Vagina (tissue), 2 donors: ENCODE data around the gene PCNX2. TPM values are rescaled to one million over a fixed set of nuclear protein-coding genes. Genes with fewer than 3 reads are reported as not detected.

Experiments
- DNase-seq, 2 donors: peaks; one replicate each; pipeline ENCODE4 v3.0.0-alpha.2; 2017; ENCODE audit errors: extremely low spot score in 2 of 2
- H3K27ac ChIP-seq: fragments of 200-600 bp; sonication (generic); one replicate; pipeline ENCODE4 v1.5.1; 2019
- H3K27me3 ChIP-seq: fragments of 200-600 bp; sonication (generic); one replicate; pipeline ENCODE4 v1.5.1; 2019
- H3K36me3 ChIP-seq, 2 donors: fragments of 200-600 bp; sonication (generic); one replicate each; pipeline ENCODE4 v1.5.1; 2017 to 2019
- H3K4me1 ChIP-seq: fragments of 200-600 bp; sonication (generic); one replicate; pipeline ENCODE4 v1.5.1; 2019
- H3K4me3 ChIP-seq, 2 donors: fragments of 200-600 bp; sonication (generic); 1 replicate in 1 of 2; 2 replicates in 1 of 2; pipeline ENCODE4 v1.5.1; 2016 to 2019
- H3K9me3 ChIP-seq: fragments of 200-600 bp; sonication (generic); one replicate; pipeline ENCODE4 v1.5.1; 2019
- POLR2A ChIP-seq, 2 donors: fragments of 450-650 bp; IDR thresholded peaks; one replicate each; pipeline ENCODE4 v1.6.1; 2017; ENCODE audit warnings: antibody characterized with exemption in 2 of 2, mild to moderate bottlenecking in 2 of 2, moderate library complexity in 2 of 2
- POLR2AphosphoS5 ChIP-seq, 2 donors: sonication (generic); formaldehyde crosslinking; IDR thresholded peaks; one replicate each; pipeline ENCODE4 v1.9.0; 2017; ENCODE audit warnings: antibody characterized with exemption in 2 of 2, mild to moderate bottlenecking in 2 of 2, low read depth in 1 of 2; ENCODE audit not compliant: insufficient read depth in 1 of 2
- intact Hi-C: fragments of 100-400 bp; cut with DNase I; formaldehyde crosslinking; loops from one replicate; pipeline ENCODE4 v1.15.1; 2023
- total RNA-seq: library from RNA; depleted of rRNA; stranded (reverse); fragments of >200 nt; gene quantifications from one replicate; pipeline ENCODE4 v1.2.3, GENCODE V29; 2016
- TF ChIP-seq, protein P1 (sequence below), 3 experiments: fragments of 450-650 bp in 2 of 3; fragments of 200-600 bp in 1 of 3; sonication (generic) in 1 of 3; IDR thresholded peaks; one replicate each; pipeline ENCODE4 v1.5.1; 2017 to 2019; ENCODE audit warnings: antibody characterized with exemption in 3 of 3, mild to moderate bottlenecking in 2 of 3, moderate library complexity in 2 of 3

The PCNX2 gene
- total RNA-seq, 1 donor from 2014 or later: 29.2 TPM

DNA sequence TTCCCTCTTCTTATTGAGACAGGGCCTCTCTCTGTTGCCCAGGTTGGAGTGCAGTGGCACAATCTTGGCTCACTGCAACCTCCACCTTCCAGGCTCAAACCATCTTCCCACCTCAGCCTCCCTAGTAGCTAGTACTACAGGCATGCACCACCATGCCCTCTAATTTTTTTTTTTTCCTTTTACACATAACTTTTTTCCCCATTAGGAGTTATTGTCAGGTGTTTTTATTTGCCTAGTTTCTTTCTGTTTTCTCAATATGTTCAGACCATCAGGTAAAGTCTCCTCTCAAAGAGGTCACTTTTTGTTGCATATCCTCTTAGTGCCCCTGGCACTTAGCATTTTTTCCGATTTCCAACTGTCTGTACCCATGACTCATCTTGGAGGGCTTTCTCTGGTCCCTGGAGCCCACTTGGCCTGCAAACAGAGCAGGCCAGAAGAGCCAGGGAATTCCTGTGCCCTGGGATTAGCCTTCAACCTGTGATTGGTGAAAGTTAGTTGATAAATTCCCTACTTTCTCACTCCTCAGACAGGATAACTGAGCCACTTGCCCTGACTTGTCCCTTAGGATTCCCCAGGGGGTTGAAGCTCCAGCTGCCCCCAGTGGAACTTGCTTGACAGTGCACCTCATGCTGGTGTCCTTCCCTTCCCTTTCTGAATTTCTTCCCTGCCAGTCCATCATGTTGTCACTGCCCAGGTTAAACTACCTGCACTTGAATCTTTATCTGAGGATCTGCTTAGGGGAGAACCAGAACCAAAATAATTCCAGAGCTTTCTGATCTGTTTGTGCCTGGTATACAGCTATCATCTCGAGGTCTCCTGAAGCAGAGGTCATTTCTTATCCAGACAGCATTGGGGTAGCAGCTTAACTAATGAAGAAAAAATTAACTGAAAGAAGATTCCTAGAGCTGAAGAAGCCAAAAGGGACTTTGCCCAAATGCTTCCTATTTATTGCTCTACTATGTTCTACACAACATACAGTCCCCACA, 342.7 kb downstream of the PCNX2 start:
- TF ChIP-seq, protein P1, sequence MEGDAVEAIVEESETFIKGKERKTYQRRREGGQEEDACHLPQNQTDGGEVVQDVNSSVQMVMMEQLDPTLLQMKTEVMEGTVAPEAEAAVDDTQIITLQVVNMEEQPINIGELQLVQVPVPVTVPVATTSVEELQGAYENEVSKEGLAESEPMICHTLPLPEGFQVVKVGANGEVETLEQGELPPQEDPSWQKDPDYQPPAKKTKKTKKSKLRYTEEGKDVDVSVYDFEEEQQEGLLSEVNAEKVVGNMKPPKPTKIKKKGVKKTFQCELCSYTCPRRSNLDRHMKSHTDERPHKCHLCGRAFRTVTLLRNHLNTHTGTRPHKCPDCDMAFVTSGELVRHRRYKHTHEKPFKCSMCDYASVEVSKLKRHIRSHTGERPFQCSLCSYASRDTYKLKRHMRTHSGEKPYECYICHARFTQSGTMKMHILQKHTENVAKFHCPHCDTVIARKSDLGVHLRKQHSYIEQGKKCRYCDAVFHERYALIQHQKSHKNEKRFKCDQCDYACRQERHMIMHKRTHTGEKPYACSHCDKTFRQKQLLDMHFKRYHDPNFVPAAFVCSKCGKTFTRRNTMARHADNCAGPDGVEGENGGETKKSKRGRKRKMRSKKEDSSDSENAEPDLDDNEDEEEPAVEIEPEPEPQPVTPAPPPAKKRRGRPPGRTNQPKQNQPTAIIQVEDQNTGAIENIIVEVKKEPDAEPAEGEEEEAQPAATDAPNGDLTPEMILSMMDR (IDR thresholded peaks at IDR 0.05): peak in 2 of 3 experiments; percentile 16 to 18
- TF ChIP-seq POLR2AphosphoS5 (IDR thresholded peaks at IDR 0.05; ENCODE audit: insufficient read depth in 1 of 2, low read depth in 1 of 2): no peak
- no peak for TF ChIP-seq POLR2A (IDR thresholded peaks at IDR 0.05)
- peaks cover 27% of the 10 kb centered on the region for H3K4me1 ChIP-seq
- H3K36me3 ChIP-seq: peaks cover 0 to 18% of the 10 kb centered on the region in 2 donors
- no peak overlapping the region for H3K27ac ChIP-seq
- no peaks in the 10 kb centered on the region for H3K27me3 ChIP-seq
- intact Hi-C loops: no loop called here
- no peak overlapping the region for H3K4me3 ChIP-seq
- no peaks in the 10 kb centered on the region for H3K9me3 ChIP-seq
- no peak for DNase-seq

GRCh38 chr1:232951605-232952004, 343.9 kb downstream of the PCNX2 start:
- DNase-seq: no peak
- H3K4me3 ChIP-seq: peak overlapping the region; percentile 69 to 72
- TF ChIP-seq POLR2A (IDR thresholded peaks at IDR 0.05) (no peak), POLR2AphosphoS5 (IDR thresholded peaks at IDR 0.05; ENCODE audit: insufficient read depth in 1 of 2, low read depth in 1 of 2) (no peak)
- TF ChIP-seq, protein P1 (IDR thresholded peaks at IDR 0.05): no peak
- peak overlapping the region; percentile 77 for H3K27ac ChIP-seq
- H3K36me3 ChIP-seq: peaks cover 0 to 7% of the 10 kb centered on the region in 2 donors
- H3K27me3 ChIP-seq: no peaks in the 10 kb centered on the region
- intact Hi-C loops: no loop called here
- H3K4me1 ChIP-seq: peaks cover 27% of the 10 kb centered on the region
- H3K9me3 ChIP-seq: no peaks in the 10 kb centered on the region

GRCh38 chr1:232951180-232951579, 344.3 kb downstream of the PCNX2 start:
- Histone ChIP-seq H3K27ac (peak overlapping the region; percentile 77), H3K4me1 (peaks cover 27% of the 10 kb centered on the region), H3K27me3 (no peaks in the 10 kb centered on the region), H3K4me3 (peak overlapping the region; percentile 69 to 72), H3K9me3 (no peaks in the 10 kb centered on the region), H3K36me3 (peaks cover 0 to 3% of the 10 kb centered on the region in 2 donors)
- DNase-seq: no peak
- intact Hi-C loops: no loop called here
- TF ChIP-seq POLR2A (IDR thresholded peaks at IDR 0.05): no peak
- TF ChIP-seq, protein P1 (IDR thresholded peaks at IDR 0.05): no peak
- TF ChIP-seq POLR2AphosphoS5 (IDR thresholded peaks at IDR 0.05; ENCODE audit: insufficient read depth in 1 of 2, low read depth in 1 of 2): no peak

GRCh38 chr1:232950197-232951176, 345.0 kb downstream of the PCNX2 start, which contains the start of gene NTPCR:
NTPCR (plus strand) TSS chr1:232950611; CDS start chr1:232950711, 100 bp downstream.
- TF ChIP-seq POLR2AphosphoS5 (IDR thresholded peaks at IDR 0.05; ENCODE audit: insufficient read depth in 1 of 2, low read depth in 1 of 2) (peak; percentile 79 to 91), POLR2A (IDR thresholded peaks at IDR 0.05) (no peak)
- TF ChIP-seq, protein P1 (IDR thresholded peaks at IDR 0.05): no peak
- H3K27ac ChIP-seq: peak within 1 kb of the TSS; percentile 77
- peak within 1 kb of the TSS; percentile 69 to 72 for H3K4me3 ChIP-seq
- intact Hi-C loops: no loop called here
- peaks cover 27% of the 10 kb centered on the region for H3K4me1 ChIP-seq
- H3K36me3 ChIP-seq: no peaks in the 10 kb centered on the region
- no peaks in the 10 kb centered on the region for H3K9me3 ChIP-seq
- no peaks in the 10 kb centered on the region for H3K27me3 ChIP-seq
- no peak for DNase-seq
